ENCODE measurements around the gene HDAC4. TPM values are rescaled to one million over a fixed set of nuclear protein-coding genes. Genes with fewer than 3 reads are reported as not detected.

HDAC4 gene
- polyA plus RNA-seq, 1 donor from 2014 or later = 2.8 TPM

DNA sequence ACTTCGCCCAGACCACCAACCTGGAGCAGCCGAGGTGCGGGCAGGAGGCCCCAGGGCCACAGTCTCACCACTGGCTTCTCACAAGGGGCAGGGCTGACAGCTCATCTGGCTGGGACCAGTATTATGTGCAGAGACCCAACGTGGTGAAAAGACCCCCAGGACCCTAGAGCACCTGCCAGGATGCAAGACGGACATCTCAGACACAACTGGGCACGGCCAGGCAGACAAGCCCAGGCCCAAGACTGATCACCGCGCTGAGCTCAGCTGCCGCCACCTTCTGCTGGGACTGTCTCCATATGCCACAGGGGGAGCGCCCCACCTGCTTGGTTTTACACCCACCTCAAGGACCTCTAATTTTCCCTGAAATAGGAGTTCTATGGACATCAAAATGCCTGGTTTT lies 23.2 kb downstream of the HDAC4 start:
- H3K36me3 Mint-ChIP-seq = no peaks in the 10 kb centered on the region
- H3K4me3 Mint-ChIP-seq = no peak overlapping the region
- H3K27me3 Mint-ChIP-seq = no peaks in the 10 kb centered on the region
- no peaks in the 10 kb centered on the region for H3K9me3 Mint-ChIP-seq
- H3K4me1 Mint-ChIP-seq = peaks cover 19 to 20% (median 19%) of the 10 kb centered on the region in 3 donors
- peak overlapping the region in 2 of 3 donors; percentile 13 to 69 for H3K27ac Mint-ChIP-seq

GRCh38 chr2:239376942-239377531 lies 23.8 kb downstream of the HDAC4 start:
- H3K9me3 Mint-ChIP-seq = no peaks in the 10 kb centered on the region
- H3K4me3 Mint-ChIP-seq = no peak overlapping the region
- H3K27ac Mint-ChIP-seq = peak overlapping the region in 2 of 3 donors; percentile 13 to 69
- H3K36me3 Mint-ChIP-seq = no peaks in the 10 kb centered on the region
- no peaks in the 10 kb centered on the region for H3K27me3 Mint-ChIP-seq
- peaks cover 15 to 18% (median 17%) of the 10 kb centered on the region in 3 donors for H3K4me1 Mint-ChIP-seq

- Mint-ChIP-seq H3K36me3 (no peaks in the 10 kb centered on the region), H3K4me1 (peaks cover 8 to 12% (median 11%) of the 10 kb centered on the region in 3 donors), H3K27ac (no peak overlapping the region), H3K9me3 (no peaks in the 10 kb centered on the region), H3K4me3 (no peak overlapping the region), H3K27me3 (no peaks in the 10 kb centered on the region)
Measured at GRCh38 chr2:239376351-239376750, 24.5 kb downstream of the HDAC4 start.

- H3K4me3 Mint-ChIP-seq = no peak overlapping the region
- no peaks in the 10 kb centered on the region for H3K36me3 Mint-ChIP-seq
- H3K27ac Mint-ChIP-seq = peak overlapping the region in 1 of 3 donors; percentile 53
- H3K27me3 Mint-ChIP-seq = no peaks in the 10 kb centered on the region
- H3K4me1 Mint-ChIP-seq = peaks cover 0 to 6% (median 3%) of the 10 kb centered on the region in 3 donors
- H3K9me3 Mint-ChIP-seq = no peaks in the 10 kb centered on the region
Measured at GRCh38 chr2:239375278-239376061, 25.4 kb downstream of the HDAC4 start.

GRCh38 chr2:239374896-239375277 lies 25.9 kb downstream of the HDAC4 start:
- Mint-ChIP-seq H3K9me3 (no peaks in the 10 kb centered on the region), H3K36me3 (peaks cover under 1% of the 10 kb centered on the region), H3K27ac (peak overlapping the region in 1 of 3 donors; percentile 53), H3K27me3 (no peaks in the 10 kb centered on the region), H3K4me3 (no peak overlapping the region), H3K4me1 (peaks cover under 1 to 6% (median 6%) of the 10 kb centered on the region in 3 donors)

- peaks cover 1% of the 10 kb centered on the region for H3K36me3 Mint-ChIP-seq
- H3K27ac Mint-ChIP-seq = no peak overlapping the region
- no peak overlapping the region for H3K4me3 Mint-ChIP-seq
- H3K9me3 Mint-ChIP-seq = no peaks in the 10 kb centered on the region
- H3K4me1 Mint-ChIP-seq = peaks cover 4 to 13% (median 8%) of the 10 kb centered on the region in 3 donors
- no peaks in the 10 kb centered on the region for H3K27me3 Mint-ChIP-seq
Measured at GRCh38 chr2:239372835-239373234, 28.0 kb downstream of the HDAC4 start.

DNA sequence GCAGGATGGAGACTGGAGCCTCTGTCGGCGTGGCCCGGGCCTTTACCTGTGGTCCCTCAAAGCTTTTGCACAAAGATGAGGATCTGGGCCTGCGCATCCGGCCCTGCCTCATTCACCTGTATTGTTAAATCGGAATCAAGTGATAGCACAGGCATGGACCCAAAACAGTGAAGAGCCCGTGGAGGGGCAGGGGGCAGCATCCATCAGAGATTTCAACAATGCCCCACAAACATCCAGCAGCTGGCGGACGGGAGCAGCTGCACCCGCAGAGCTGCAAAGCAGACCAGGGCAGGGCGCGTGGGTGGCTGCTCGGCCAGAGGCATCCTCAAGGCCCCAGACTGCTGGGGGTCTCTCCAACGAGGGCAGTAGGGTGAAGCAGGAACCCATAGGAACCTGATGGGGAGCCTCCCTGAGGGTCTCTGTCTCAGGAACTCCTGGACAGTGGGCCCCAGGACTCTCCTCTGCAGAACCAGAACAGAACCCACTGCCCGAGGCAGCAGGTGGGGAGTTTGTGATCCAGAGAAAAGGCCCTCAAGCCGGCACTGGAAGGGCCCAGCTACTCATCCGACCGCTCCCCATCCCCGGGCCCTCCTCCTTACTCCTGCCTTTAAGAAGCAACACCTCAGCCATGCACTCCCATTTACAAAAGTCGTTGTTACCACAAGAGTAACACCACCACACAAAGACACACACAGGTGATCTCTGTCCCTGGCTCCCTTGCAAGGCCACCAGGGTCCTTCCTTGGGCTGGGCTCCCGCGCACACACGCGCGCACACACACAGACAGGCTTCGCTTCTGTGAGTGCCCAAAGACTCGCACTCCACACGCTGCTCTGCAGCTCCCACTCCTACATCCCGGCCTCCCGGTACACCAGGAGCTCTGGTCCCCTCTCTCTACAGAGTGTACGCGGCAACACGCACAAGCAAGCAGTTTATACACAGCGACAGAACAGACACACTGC lies 28.8 kb downstream of the HDAC4 start:
- H3K9me3 Mint-ChIP-seq = no peaks in the 10 kb centered on the region
- no peak overlapping the region for H3K4me3 Mint-ChIP-seq
- H3K27me3 Mint-ChIP-seq = no peaks in the 10 kb centered on the region
- H3K4me1 Mint-ChIP-seq = peaks cover 4 to 13% (median 8%) of the 10 kb centered on the region in 3 donors
- peaks cover 1% of the 10 kb centered on the region for H3K36me3 Mint-ChIP-seq
- H3K27ac Mint-ChIP-seq = no peak overlapping the region

GRCh38 chr2:239370876-239371725 lies 29.7 kb downstream of the HDAC4 start:
- Mint-ChIP-seq H3K36me3 (peaks cover 1% of the 10 kb centered on the region), H3K4me3 (no peak overlapping the region), H3K4me1 (peaks cover 4 to 13% (median 8%) of the 10 kb centered on the region in 3 donors), H3K27me3 (no peaks in the 10 kb centered on the region), H3K27ac (no peak overlapping the region), H3K9me3 (no peaks in the 10 kb centered on the region)

- Mint-ChIP-seq H3K4me3 (peak overlapping the region; percentile 34 to 91 (median 87)), H3K9me3 (no peaks in the 10 kb centered on the region), H3K27me3 (no peaks in the 10 kb centered on the region), H3K4me1 (peaks cover 4 to 13% (median 8%) of the 10 kb centered on the region in 3 donors), H3K36me3 (peaks cover 1% of the 10 kb centered on the region), H3K27ac (peak overlapping the region in 2 of 3 donors; percentile 29 to 97)
Measured at GRCh38 chr2:239370403-239370802, 30.4 kb downstream of the HDAC4 start.

DNA sequence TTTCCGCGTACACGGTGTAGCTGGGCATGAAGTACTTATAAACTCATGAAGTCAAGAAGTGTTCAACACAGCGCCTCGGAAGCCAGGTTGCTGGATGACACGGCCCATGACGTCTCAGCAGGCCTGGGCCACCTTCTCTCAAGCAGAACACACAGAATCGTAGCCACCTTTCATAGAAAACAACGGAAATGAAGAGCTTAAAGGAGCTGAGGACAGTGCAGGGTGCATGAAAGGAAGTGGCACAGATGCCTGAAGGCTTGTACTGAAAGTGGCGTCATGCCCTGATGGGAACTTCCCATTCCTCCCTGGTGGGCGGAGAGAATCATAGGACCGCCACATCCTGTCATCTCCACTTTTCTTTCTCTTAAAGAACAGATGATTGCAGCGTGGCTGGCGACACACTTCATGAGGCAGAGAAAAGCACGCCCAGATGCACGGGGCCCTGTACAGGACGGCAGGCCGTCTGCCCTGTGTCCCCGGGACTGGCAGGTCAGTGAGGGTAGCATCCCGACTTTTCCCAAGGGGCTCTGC lies 31.1 kb downstream of the HDAC4 start:
- H3K36me3 Mint-ChIP-seq = peaks cover 1% of the 10 kb centered on the region
- H3K27me3 Mint-ChIP-seq = no peaks in the 10 kb centered on the region
- peaks cover 4 to 13% (median 8%) of the 10 kb centered on the region in 3 donors for H3K4me1 Mint-ChIP-seq
- H3K4me3 Mint-ChIP-seq = peak overlapping the region; percentile 34 to 91 (median 87)
- H3K9me3 Mint-ChIP-seq = no peaks in the 10 kb centered on the region
- peak overlapping the region in 2 of 3 donors; percentile 29 to 97 for H3K27ac Mint-ChIP-seq

DNA sequence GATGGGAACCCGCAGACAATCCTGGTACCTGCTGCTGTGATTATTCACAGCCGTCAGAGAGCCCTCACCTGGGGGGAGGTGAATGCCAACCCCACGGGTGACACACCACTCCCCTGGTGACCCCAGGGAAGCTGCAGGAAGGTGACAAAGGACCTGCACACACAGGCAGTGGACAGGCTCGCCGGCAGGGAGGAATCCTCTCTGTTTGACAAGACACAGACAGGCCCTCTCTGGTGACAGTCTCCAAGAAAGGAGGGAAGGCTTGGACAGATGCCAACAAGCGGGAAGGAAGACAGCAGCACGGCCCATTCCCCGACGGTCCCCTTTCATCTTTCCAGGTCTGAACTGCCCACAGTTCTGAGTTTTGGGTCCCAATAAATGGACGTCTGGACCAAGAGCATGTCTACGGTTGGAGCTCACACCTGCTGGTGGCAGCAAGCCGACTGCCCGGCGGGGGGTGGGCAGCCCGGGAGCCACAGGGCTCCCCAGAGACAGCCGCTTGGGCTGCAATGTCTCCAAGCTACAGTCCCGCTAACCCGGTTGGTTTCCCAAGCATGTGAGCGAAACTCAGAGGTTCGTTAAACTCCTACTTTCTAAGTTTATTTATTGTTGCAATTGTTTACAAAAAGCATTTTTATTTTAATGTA lies 31.8 kb downstream of the HDAC4 start:
- Mint-ChIP-seq H3K36me3 (peaks cover 1% of the 10 kb centered on the region), H3K27ac (peak overlapping the region; percentile 29 to 97 (median 75)), H3K27me3 (no peaks in the 10 kb centered on the region), H3K4me1 (peaks cover 4 to 13% (median 8%) of the 10 kb centered on the region in 3 donors), H3K4me3 (peak overlapping the region in 3 of 4 donors; percentile 34 to 91 (median 90)), H3K9me3 (no peaks in the 10 kb centered on the region)

GRCh38 chr2:239368321-239368720 lies 32.5 kb downstream of the HDAC4 start:
- H3K36me3 Mint-ChIP-seq = peaks cover 3% of the 10 kb centered on the region
- H3K4me1 Mint-ChIP-seq = peaks cover 8 to 13% (median 8%) of the 10 kb centered on the region in 3 donors
- no peak overlapping the region for H3K27ac Mint-ChIP-seq
- H3K27me3 Mint-ChIP-seq = no peaks in the 10 kb centered on the region
- no peak overlapping the region for H3K4me3 Mint-ChIP-seq
- no peaks in the 10 kb centered on the region for H3K9me3 Mint-ChIP-seq

DNA sequence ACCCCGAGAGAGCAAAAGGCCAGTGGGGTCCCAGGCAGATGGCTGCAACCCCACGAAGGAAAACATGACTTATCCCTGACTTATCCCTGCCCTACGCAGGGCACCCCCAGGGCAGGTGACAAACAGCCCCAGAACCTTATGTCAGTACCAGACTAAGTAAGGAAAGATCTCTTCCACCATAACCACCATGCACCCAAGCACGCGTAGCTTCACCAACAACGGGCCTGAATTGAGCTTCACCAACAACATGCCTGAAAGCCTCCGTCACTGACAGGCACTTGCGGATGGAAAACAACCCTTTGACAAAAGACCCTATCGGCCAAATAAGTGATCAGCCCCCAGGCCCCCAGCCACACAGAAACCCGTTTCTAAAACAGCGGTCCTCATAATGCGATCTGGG lies 34.1 kb downstream of the HDAC4 start:
- Mint-ChIP-seq H3K36me3 (peaks cover 3% of the 10 kb centered on the region), H3K27me3 (no peaks in the 10 kb centered on the region), H3K27ac (peak overlapping the region in 2 of 3 donors; percentile 14 to 20), H3K9me3 (no peaks in the 10 kb centered on the region), H3K4me1 (peaks cover 8 to 13% (median 12%) of the 10 kb centered on the region in 3 donors), H3K4me3 (no peak overlapping the region)
